CD4-positive, CD25-positive, alpha-beta regulatory T cell (primary cell): Measurements from ENCODE around the gene NTRK2. TPM values are rescaled to one million over a fixed set of nuclear protein-coding genes. Genes with fewer than 3 reads are reported as not detected.

ENCODE experiments used
- ATAC-seq, 2 donors: fragments of 150-1000 bp; cut with Tn5 transposase; one replicate each; pipeline ENCODE4 v1.10.0; 2021; ENCODE audit warnings: low read depth in 2 of 2, moderate number of reproducible peaks in 2 of 2, moderate library complexity in 1 of 2
- DNase-seq, 3 donors: peaks; one replicate each; pipeline versions ENCODE4 v3.0.0 to v3.0.0-alpha.2; 2012 to 2022; ENCODE audit warnings: mixed read lengths in 1 of 3
- H3K27ac ChIP-seq: one replicate; pipeline ENCODE4 v1.7.0; 2013; ENCODE audit warnings: mild to moderate bottlenecking, low read length; ENCODE audit not compliant: insufficient read depth, poor library complexity, severe bottlenecking
- H3K27me3 ChIP-seq: one replicate; pipeline ENCODE4 v1.7.0; 2013; ENCODE audit warnings: low read length; ENCODE audit not compliant: control insufficient read depth, insufficient read depth
- H3K36me3 ChIP-seq: one replicate; pipeline ENCODE4 v1.7.0; 2013; ENCODE audit warnings: mild to moderate bottlenecking, low read length, moderate library complexity; ENCODE audit not compliant: control insufficient read depth, insufficient read depth
- H3K4me1 ChIP-seq: 2 replicates; pipeline ENCODE4 v1.7.0; 2013; ENCODE audit warnings: mild to moderate bottlenecking, low read length; ENCODE audit not compliant: insufficient read depth, control insufficient read depth, poor library complexity, severe bottlenecking
- H3K4me3 ChIP-seq: one replicate; pipeline ENCODE4 v1.7.0; 2013; ENCODE audit warnings: low read depth, mild to moderate bottlenecking, low read length, moderate library complexity
- H3K9me3 ChIP-seq, 2 experiments: 1 replicate in 1 of 2; 2 replicates in 1 of 2; pipeline ENCODE4 v1.7.0; 2013; ENCODE audit warnings: low read length in 2 of 2, mild to moderate bottlenecking in 1 of 2, moderate library complexity in 1 of 2; ENCODE audit not compliant: control insufficient read depth in 2 of 2
- H3K27ac Mint-ChIP-seq, 3 donors: one replicate each; pipeline ENCODE4 v1.8.0; 2020 to 2022; ENCODE audit warnings: mild to moderate bottlenecking in 3 of 3, mixed read lengths in 3 of 3, moderate library complexity in 2 of 3
- H3K27me3 Mint-ChIP-seq: one replicate; pipeline ENCODE4 v1.8.0; 2022; ENCODE audit warnings: mild to moderate bottlenecking, mixed read lengths
- H3K36me3 Mint-ChIP-seq: one replicate; pipeline ENCODE4 v1.8.0; 2020; ENCODE audit warnings: mixed read lengths
- H3K4me1 Mint-ChIP-seq, 4 donors: one replicate each; pipeline ENCODE4 v1.8.0; 2020 to 2022; ENCODE audit warnings: mixed read lengths in 4 of 4, mild to moderate bottlenecking in 1 of 4
- H3K4me3 Mint-ChIP-seq, 4 donors: one replicate each; pipeline ENCODE4 v1.8.0; 2020 to 2022; ENCODE audit warnings: mild to moderate bottlenecking in 4 of 4, mixed read lengths in 4 of 4, moderate library complexity in 3 of 4
- H3K9me3 Mint-ChIP-seq, 7 donors: one replicate each; pipeline ENCODE4 v1.8.0; 2020 to 2022; ENCODE audit warnings: mixed read lengths in 7 of 7, mild to moderate bottlenecking in 3 of 7, moderate library complexity in 2 of 7
- polyA plus RNA-seq, 4 donors: library from polyadenylated mRNA; unstranded; fragments of 300-500 nt; fragmentation: Illumina TruSeq; gene quantifications; one replicate each; pipeline ENCODE4 v1.2.3, GENCODE V29; 2021
- total RNA-seq: library from RNA; stranded (reverse); gene quantifications from one replicate; pipeline ENCODE4 v1.2.3, GENCODE V29; 2022

The NTRK2 gene
- total and polyA plus RNA-seq, 5 donors from 2014 or later = 0.02 to 0.12 TPM; not detected in 3

DNA sequence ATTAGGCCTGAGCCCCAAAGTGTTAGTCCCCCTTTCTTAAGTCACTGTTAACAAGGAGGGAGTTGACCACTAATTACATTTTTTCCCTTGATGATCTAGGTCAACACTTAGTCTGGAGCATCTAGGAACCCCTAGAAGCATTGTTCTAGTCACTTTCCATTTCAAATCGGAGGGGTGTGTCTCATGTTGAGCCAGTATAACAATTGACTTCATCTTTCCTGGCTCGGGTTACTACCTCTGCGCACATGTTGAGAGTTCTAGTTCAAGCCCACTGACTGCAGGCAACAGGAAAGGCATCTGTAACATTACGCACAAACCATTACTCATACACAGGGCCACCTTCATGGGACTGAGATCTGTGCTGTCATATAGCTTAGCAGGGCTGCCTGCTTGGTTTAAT is 164.9 kb downstream of the NTRK2 start:
- H3K9me3 ChIP-seq = no peaks in the 10 kb centered on the region

DNA sequence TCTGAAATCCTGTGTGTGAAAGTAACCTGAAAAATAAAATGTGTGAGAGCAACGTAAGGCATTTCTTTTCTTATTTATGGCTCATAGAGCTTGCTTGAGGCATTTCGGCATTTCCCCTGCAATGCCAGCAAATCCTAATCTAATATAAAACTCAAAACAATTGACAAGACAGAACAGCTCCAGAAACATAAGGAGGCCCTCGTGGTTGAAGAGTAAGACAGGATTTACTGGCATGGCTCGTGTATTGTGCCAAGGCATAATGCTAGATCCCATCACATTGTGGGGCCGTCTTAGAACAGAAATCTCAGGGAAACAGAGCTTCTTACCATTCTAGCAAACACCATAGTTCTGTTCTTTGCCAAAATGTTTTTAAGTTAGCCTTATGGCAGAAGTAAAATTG is 166.2 kb downstream of the NTRK2 start:
- H3K27ac Mint-ChIP-seq = no peak overlapping the region
- H3K36me3 Mint-ChIP-seq = no peaks in the 10 kb centered on the region
- H3K4me3 Mint-ChIP-seq = no peak overlapping the region

More for the DNA sequence above, 164.9 kb downstream of the NTRK2 start:
- Histone ChIP-seq H3K4me1 (no peaks in the 10 kb centered on the region), H3K27me3 (no peaks in the 10 kb centered on the region), H3K4me3 (no peak overlapping the region), H3K27ac (no peak overlapping the region), H3K36me3 (no peaks in the 10 kb centered on the region)
- peaks cover 0 to 2% (median 0%) of the 10 kb centered on the region in 7 donors for H3K9me3 Mint-ChIP-seq
- DNase-seq = no peak
- H3K4me1 Mint-ChIP-seq = no peaks in the 10 kb centered on the region
- ATAC-seq = no peak
- no peak overlapping the region for H3K4me3 Mint-ChIP-seq
- H3K27ac Mint-ChIP-seq = no peak overlapping the region
- H3K36me3 Mint-ChIP-seq = no peaks in the 10 kb centered on the region
- H3K27me3 Mint-ChIP-seq = no peaks in the 10 kb centered on the region

GRCh38 chr9:84838879-84839278 is 169.3 kb downstream of the NTRK2 start:
- no peak overlapping the region for H3K27ac ChIP-seq
- H3K27ac Mint-ChIP-seq = no peak overlapping the region

More for the DNA sequence above, 166.2 kb downstream of the NTRK2 start:
- ATAC-seq = no peak
- Histone ChIP-seq H3K27ac (no peak overlapping the region), H3K4me1 (no peaks in the 10 kb centered on the region), H3K36me3 (no peaks in the 10 kb centered on the region), H3K27me3 (no peaks in the 10 kb centered on the region), H3K9me3 (no peaks in the 10 kb centered on the region), H3K4me3 (no peak overlapping the region)
- no peaks in the 10 kb centered on the region for H3K27me3 Mint-ChIP-seq
- H3K4me1 Mint-ChIP-seq = no peaks in the 10 kb centered on the region
- no peak for DNase-seq
- H3K9me3 Mint-ChIP-seq = peaks cover 0 to 2% (median 0%) of the 10 kb centered on the region in 7 donors

DNA sequence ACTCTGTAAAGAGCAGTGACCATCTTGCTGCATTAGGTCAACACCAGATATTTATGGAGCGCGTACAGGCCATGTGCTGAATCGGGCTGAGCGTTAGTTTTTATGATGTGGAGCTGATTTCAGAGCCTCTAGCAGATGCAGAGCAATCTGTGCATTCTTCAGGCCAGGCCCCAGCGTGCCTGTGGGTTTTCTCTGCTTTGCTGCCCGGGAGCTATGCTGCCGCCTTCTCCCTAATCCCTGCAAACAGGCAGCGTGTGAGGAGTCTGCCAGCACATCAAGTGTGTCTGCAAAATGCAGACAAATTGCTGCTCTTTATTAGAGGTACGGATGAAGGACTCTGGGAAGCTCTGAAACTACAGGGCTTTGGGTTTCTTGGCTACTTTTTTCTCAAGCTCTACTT is 170.0 kb downstream of the NTRK2 start:
- Mint-ChIP-seq H3K27ac (no peak overlapping the region), H3K9me3 (peaks cover 0 to 3% (median 0%) of the 10 kb centered on the region in 7 donors), H3K36me3 (no peaks in the 10 kb centered on the region), H3K27me3 (no peaks in the 10 kb centered on the region), H3K4me3 (no peak overlapping the region), H3K4me1 (no peaks in the 10 kb centered on the region)
- no peaks in the 10 kb centered on the region for H3K4me1 ChIP-seq
- DNase-seq = no peak
- H3K9me3 ChIP-seq = no peaks in the 10 kb centered on the region
- no peak overlapping the region for H3K4me3 ChIP-seq
- ATAC-seq = no peak
- no peaks in the 10 kb centered on the region for H3K36me3 ChIP-seq
- H3K27ac ChIP-seq = no peak overlapping the region
- no peaks in the 10 kb centered on the region for H3K27me3 ChIP-seq

More at GRCh38 chr9:84838879-84839278, 169.3 kb downstream of the NTRK2 start:
- no peaks in the 10 kb centered on the region for H3K27me3 ChIP-seq
- H3K4me3 ChIP-seq = no peak overlapping the region
- H3K36me3 ChIP-seq = no peaks in the 10 kb centered on the region
- H3K4me1 ChIP-seq = no peaks in the 10 kb centered on the region
- no peak for DNase-seq
- no peaks in the 10 kb centered on the region for H3K4me1 Mint-ChIP-seq
- ATAC-seq = no peak
- no peaks in the 10 kb centered on the region for H3K9me3 ChIP-seq
- no peaks in the 10 kb centered on the region for H3K36me3 Mint-ChIP-seq
- no peak overlapping the region for H3K4me3 Mint-ChIP-seq
- H3K9me3 Mint-ChIP-seq = peaks cover 0 to 2% (median 0%) of the 10 kb centered on the region in 7 donors
- no peaks in the 10 kb centered on the region for H3K27me3 Mint-ChIP-seq

GRCh38 chr9:84841931-84842330 is 172.4 kb downstream of the NTRK2 start:
- Histone ChIP-seq H3K27me3 (no peaks in the 10 kb centered on the region), H3K36me3 (no peaks in the 10 kb centered on the region), H3K4me3 (no peak overlapping the region), H3K4me1 (no peaks in the 10 kb centered on the region), H3K9me3 (no peaks in the 10 kb centered on the region), H3K27ac (no peak overlapping the region)
- DNase-seq (no peak), ATAC-seq (no peak)
- Mint-ChIP-seq H3K36me3 (no peaks in the 10 kb centered on the region), H3K27me3 (no peaks in the 10 kb centered on the region), H3K9me3 (peaks cover 0 to 3% (median 0%) of the 10 kb centered on the region in 7 donors), H3K27ac (no peak overlapping the region), H3K4me1 (no peaks in the 10 kb centered on the region), H3K4me3 (no peak overlapping the region)

DNA sequence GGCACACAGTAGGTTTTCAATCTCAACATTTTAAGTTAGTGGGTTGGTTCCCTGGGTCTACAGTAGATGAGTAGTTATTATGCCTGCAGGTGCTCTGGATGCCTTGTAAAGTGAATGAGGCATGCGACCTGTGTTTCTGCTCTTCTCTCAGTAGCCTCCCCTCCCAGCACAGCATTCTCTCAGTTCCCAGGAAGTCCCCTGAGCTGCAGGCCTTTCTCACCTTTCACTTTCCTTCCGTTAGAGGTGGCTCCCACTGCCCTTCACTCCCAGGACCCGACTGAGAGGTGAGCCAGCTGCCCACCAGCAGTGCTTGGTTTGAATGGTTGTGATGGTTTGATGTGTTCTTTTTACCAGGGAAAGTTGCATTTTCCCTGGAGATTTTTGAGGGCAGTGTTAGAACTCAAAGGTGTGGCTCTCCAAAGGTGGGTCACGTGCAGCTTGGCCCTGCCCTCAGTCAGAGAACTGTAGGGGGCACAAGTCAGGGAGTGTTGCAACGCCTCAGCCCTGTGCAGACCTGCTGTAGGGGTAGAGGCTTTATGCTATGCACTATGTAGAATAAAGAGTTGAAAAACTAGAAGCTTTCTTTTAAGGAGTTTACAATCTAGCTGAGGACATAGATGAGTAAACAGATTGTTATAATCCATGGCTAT is 173.8 kb downstream of the NTRK2 start:
- Histone ChIP-seq H3K27me3 (no peaks in the 10 kb centered on the region), H3K36me3 (no peaks in the 10 kb centered on the region), H3K4me1 (no peaks in the 10 kb centered on the region), H3K27ac (no peak overlapping the region), H3K4me3 (no peak overlapping the region), H3K9me3 (no peaks in the 10 kb centered on the region)
- peaks cover 0 to 3% (median 0%) of the 10 kb centered on the region in 7 donors for H3K9me3 Mint-ChIP-seq
- ATAC-seq = no peak
- H3K4me1 Mint-ChIP-seq = no peaks in the 10 kb centered on the region
- no peak overlapping the region for H3K4me3 Mint-ChIP-seq
- no peaks in the 10 kb centered on the region for H3K27me3 Mint-ChIP-seq
- DNase-seq = no peak
- H3K36me3 Mint-ChIP-seq = no peaks in the 10 kb centered on the region
- H3K27ac Mint-ChIP-seq = no peak overlapping the region

GRCh38 chr9:84845956-84846900 is 176.7 kb downstream of the NTRK2 start:
- no peak overlapping the region for H3K27ac ChIP-seq
- ATAC-seq (no peak), DNase-seq (no peak)
- H3K27me3 Mint-ChIP-seq = no peaks in the 10 kb centered on the region
- no peaks in the 10 kb centered on the region for H3K36me3 Mint-ChIP-seq
- H3K4me3 Mint-ChIP-seq = no peak overlapping the region
- no peak overlapping the region for H3K27ac Mint-ChIP-seq
- peaks cover 0 to 3% (median 0%) of the 10 kb centered on the region in 7 donors for H3K9me3 Mint-ChIP-seq
- no peak overlapping the region for H3K4me3 ChIP-seq
- no peaks in the 10 kb centered on the region for H3K9me3 ChIP-seq
- no peaks in the 10 kb centered on the region for H3K36me3 ChIP-seq
- H3K27me3 ChIP-seq = no peaks in the 10 kb centered on the region
- H3K4me1 ChIP-seq = no peaks in the 10 kb centered on the region
- H3K4me1 Mint-ChIP-seq = no peaks in the 10 kb centered on the region
